GM19035 (cell line): ENCODE results near the gene DSG1.
"Not testable (repeated sequence)": the region's sequence is repeated elsewhere in the genome, so short reads cannot be mapped to it uniquely, and the experiment has no call there.

Experiments
- ATAC-seq: cut with Tn5 transposase; IDR thresholded peaks from one replicate; pipeline ENCODE4 v1.9.1; 2021; ENCODE audit not compliant: unreplicated experiment

Gene DSG1

GRCh38 chr18:31317860-31318259 lies at the start of gene DSG1:
Gene DSG1, plus strand, starts transcription at chr18:31318160. Its CDS starts 141 bp downstream, at chr18:31318301.
- no peak for ATAC-seq

DNA sequence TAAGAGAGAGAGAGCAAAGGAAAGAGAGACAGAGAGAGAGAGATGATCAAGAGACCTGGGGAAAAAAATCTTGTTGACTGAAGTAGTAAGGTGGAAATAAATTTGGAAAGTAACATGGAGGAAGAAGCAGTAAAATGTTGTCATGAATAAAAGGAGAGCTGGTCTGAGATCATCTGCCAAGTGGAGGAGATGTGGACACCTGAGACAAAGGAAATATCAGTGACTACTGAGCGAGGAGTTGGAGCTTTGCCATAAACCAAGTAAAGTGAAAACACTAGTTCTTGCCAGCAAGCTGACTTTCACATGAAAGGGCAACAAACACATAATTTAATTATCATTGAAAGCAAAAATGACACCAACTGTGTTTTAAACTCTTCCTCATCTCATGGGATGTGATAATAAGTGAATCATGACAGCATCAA lies 49.0 kb upstream of the DSG1 start:
- ATAC-seq = no peak

DNA sequence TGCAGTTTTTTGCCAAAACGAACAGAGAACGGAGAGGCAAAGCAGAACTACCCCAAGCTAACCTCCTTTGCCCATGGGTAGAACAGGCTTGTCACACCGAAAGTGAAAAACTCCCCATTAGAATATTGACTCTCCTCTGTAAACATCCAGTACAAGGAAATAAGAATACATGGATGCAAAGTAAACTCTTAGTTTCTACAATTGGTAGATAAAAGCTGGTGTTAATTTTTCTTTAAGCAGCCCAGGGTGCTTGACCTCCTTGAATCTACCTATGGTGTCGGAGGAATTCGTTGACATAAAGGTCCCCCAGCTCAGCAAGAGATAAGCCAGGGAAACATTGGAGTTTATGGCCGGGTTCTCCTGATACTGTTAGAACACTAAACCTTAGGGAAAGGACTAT lies 48.4 kb upstream of the DSG1 start:
- no peak for ATAC-seq

DNA sequence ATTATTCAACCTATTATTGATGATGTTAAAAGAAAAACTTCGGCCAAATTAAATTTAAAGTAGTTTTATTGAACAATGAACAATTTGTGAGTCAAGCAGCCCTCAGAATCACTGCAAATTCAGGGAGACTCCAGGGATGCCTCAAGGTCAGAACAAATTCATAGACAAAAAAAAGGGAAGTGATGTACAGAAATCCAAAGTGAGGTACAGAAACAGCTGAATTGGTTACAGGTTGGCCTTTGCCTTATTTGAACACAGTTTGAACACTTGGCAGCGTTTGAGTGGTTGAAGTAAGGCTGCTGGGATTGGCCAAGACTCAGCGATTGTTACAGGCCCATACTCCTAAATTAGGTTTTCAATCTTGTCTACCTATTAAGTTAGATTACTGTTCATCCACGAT lies 47.4 kb upstream of the DSG1 start:
- no peak for ATAC-seq

GRCh38 chr18:31273812-31274527 lies 44.0 kb upstream of the DSG1 start:
- no peak for ATAC-seq

DNA sequence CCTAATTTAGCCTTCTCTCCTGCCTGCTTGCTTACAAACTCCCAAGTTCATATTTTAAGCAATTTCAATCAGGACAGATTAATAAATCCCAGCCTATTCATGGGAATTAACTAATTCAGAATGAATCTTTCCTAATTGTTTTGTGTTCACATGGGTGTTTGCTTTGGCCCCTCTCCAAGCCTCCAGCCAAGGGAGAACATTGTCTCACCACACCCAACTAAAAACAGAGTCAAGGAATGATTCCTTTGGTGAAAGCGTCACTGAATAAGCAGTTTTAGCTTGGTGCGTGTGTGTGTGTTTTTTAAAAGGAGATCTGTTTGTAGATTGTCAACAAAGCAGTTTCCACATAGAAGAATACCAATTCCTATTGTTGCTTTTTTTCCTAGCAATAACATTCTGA lies 43.0 kb upstream of the DSG1 start:
- ATAC-seq = no peak

DNA sequence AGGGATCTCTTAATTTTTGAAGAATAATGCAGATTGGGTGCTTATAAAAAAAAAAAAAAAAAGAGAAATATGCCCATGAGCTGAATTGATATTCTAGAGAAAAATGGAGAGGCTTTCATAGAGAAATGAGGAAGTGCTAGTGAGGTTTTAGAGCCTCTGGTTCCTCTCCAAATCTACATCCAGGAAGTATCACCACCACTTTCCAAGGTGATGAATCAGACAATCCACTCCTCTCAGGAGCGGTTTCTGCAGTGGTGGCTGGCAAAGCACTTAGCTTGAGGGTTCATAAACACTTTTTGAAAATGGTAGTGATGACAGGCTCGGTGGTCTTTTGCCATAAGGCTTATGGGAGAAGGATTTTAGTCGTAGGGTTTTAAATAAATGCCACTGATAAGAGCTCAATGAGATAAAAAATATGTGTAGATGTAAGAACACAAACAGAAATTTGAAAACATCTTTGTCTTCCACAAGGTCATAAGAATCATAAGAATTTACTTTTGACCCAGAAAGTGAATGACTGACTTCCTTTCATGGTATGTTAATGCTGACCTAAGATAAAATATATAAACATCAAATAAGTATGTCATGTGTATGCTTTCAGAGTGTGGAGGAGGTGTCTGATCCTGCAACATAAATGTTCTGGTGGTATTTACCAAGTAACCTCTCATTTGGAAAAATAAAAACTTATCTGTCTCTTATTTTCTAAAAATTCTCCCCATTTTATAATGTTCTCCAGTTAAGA lies 42.1 kb upstream of the DSG1 start:
- ATAC-seq = no peak

DNA sequence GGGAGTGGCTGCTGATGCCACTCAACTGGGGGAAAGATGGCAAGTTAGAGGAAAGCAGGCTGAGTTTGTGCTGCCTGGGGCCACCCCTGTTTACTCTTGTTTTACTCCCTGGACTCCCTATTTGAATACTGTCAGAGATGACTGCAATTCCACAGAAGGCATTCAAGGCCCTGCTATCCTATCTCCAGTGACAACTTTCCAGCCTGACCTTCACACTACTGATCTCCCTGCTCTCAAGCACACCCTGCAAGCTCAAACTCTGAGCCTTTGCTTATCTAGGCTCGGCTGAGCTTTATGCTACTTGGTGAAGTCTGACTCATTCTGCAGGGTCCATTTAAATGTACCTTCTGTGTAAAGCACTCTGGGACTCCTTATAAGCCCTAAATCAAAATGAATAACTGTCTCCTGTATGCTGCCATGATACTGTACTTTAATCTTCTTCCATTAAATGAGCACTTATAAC lies 39.3 kb upstream of the DSG1 start:
- no peak for ATAC-seq

DNA sequence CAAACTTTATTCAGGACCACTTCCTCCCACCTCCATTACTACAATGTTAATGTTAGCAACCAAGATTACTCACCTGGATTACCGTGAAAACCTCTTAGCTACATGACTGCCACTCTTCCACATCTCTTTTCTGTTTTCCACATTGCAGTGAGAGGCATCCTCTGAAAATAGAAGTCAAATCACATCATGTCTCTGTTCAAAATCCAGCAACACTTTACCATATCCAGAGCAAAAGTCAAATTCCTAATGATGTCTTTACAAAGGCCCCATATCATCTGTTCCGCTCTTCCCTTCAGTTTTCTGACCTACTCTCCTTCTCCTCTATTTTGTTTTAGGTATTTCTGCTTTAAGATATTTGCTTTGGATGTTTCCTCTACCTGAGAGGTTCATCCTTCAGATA lies 37.5 kb upstream of the DSG1 start:
- ATAC-seq = no peak

DNA sequence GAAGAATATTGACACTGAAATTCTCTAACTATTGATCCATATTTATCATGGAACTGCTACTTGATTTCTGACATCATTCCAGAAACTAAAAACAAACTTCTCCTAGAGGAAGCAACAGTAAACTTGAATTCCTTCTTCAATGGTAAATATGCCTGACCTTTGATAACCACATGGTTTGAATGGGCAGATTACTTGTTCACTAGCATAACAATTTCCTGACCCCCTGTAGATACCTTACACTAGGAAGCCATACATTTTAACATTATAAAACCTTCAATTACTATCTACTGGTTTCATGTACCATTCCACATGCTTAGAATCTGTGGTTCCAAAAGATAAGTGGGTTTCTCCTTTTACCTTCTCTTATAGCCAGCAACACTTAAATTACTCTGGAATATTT lies 36.5 kb upstream of the DSG1 start:
- ATAC-seq = no peak

GRCh38 chr18:31289446-31289845 lies 28.5 kb upstream of the DSG1 start:
- ATAC-seq = not testable (repeated sequence)

DNA sequence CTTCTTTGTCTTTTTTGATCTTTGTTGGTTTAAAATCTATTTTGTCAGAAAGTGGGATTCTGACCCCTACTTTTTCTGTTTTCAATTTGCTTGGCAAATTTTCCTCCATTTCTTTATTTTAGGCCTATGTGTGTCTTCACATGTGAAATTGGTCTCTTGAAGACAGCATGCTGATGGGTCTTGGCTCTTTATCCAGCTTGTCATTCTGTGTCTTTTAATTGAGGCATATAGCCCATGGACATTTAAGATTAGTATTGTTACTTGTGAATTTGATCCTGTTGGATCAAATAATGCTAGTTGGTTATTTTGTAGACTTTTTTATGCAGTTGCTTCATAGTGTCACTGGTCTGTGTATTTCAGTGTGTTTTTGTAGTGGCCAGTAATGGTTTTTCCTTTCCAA lies 26.3 kb upstream of the DSG1 start:
- no peak for ATAC-seq

GRCh38 chr18:31294199-31294747 lies 23.7 kb upstream of the DSG1 start:
- ATAC-seq = no peak

DNA sequence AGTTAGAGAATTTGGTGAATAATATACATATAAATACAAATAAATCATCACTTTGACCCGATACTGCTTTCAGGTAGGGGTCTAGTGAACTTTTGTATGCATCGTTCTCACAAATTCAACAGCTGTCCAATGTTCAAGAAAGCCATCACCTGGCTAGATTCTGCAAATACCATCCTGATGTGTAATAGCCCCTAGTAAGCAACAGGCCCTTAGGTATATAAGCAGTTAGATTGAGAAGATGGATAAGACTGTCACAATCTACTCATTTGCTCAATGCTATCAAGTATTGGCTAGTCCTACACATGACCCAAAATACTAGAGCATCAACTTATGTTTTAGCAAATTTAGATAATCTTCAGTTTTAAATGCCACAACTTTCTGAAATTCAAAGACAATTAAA lies 20.7 kb upstream of the DSG1 start:
- ATAC-seq = no peak

- ATAC-seq = no peak
Observed at GRCh38 chr18:31301201-31301655, 16.7 kb upstream of the DSG1 start.

DNA sequence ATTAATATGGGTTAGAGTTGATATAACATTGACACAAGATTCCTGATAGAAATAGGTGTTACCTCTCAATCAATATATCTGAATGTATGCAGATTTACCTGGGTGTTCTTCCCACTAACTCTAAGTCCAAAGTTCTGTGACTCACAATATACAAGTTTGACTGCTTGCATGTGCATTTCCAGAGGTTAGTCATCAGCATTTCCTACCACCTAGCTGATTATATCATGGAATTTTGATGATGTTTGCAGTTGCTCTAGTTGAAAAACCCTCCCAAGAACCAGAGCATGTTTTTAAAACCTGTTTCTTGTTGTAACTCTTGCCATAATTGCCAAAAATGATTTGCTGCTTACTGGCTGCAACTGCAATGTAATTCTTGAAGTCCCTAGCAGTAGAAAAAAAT lies 15.0 kb upstream of the DSG1 start:
- ATAC-seq = no peak

- no peak for ATAC-seq
Observed at GRCh38 chr18:31303771-31304170, 14.2 kb upstream of the DSG1 start.

DNA sequence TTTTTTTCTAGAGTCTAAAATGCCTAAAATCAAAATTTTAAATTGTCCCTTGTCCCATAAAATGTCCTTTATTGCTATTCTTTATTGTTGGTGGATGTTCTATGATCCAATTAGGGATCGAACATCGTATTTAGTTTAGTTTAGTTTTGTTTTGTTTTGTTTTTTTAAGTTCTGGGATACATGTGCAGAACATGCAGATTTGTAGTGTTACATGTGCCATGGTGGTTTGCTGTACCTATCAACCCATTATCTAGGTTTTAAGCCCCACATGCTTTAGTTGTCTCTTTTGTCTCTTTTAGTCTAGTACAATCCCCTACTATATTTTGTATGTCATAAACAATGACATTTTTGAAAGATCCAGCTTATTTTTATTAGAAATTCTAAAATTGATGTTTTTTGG lies 8.8 kb upstream of the DSG1 start:
- no peak for ATAC-seq

- ATAC-seq = no peak
Observed at GRCh38 chr18:31316974-31317373, 986 bp upstream of the DSG1 start.

- no peak for ATAC-seq
Observed at GRCh38 chr18:31321719-31322118, 3.8 kb downstream of the DSG1 start.

DNA sequence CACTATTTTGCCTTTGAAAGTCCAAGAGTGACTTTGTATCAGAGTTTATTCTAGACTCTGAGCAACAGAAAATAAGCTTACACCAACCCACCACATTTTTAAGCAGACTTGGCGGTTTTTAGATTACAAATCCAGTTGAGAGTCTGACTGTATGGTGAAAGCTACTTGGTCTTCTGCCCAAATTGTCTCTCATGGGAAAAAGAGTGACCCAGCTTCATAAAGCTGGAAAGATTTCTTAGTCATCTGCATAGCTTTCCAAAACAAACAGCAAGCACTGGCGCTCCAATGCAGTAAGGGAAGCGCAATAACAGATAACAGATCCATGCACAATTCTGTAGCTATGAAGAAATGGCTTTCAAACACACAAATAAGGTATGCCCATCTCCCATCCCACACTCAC lies 7.1 kb downstream of the DSG1 start:
- ATAC-seq = no peak

DNA sequence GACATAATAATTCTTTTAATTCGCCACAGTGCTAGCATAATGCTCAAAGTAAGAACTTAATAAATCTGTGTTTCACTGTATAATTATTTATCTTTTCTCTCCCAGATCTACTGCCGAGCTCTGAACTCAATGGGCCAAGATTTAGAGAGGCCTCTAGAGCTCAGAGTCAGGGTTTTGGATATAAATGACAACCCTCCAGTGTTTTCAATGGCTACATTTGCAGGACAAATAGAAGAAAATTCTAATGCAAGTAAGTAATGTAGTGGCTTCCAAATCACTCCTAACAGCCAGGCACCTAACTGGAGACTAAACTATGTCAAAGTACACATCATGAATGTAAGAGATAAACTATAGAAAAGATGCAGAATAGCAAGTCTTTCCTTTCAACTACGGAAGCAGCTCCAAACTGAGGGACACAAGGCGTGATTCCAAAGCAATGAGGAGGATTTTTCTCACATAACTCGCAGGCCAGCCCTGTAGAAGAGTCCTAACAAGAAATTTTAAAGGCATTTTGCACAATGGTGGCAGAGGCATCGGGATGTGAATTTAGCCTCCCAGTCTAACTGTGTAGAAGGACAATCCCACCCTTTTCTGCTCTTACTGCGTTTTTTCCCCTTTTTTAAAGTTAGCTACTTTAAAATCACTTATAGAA lies 12.0 kb downstream of the DSG1 start:
- ATAC-seq = no peak
